A549 (cell line): ENCODE measurements around the gene IQSEC3. TPM values are rescaled to one million over a fixed set of nuclear protein-coding genes. Genes with fewer than 3 reads are reported as not detected.

Source experiments
- ATAC-seq, 2 experiments: fragments of 200-7000 bp in 1 of 2; fragments of >200 bp in 1 of 2; cut with Nextera tagmentation in 1 of 2; cut with Tn5 transposase in 1 of 2; 3 replicates each; pipeline versions ENCODE4 v1.8.0 to v1.9.1; 2018 to 2020; ENCODE audit warnings: mild to moderate bottlenecking in 1 of 2, moderate library complexity in 1 of 2
- CTCF ChIA-PET: fragments of 300-600 bp; sonication (Branson Sonifier 250); formaldehyde crosslinking; extraction: SDS; loops from one replicate; lab custom pipeline; 2021; ENCODE audit warnings: antibody characterized with exemption, inconsistent platforms; lab: Yijun Ruan, JAX
- POLR2A ChIA-PET: fragments of 350-600 bp; formaldehyde crosslinking; extraction: SDS; loops from one replicate; lab custom pipeline; 2021; ENCODE audit warnings: antibody characterized with exemption, inconsistent platforms; lab: Yijun Ruan, JAX
- DNase-seq, 2 experiments: peaks; one replicate each; pipeline versions ENCODE4 v3.0.0 to v3.0.0-alpha.2; 2011 to 2016; ENCODE audit warnings: low read depth in 1 of 2, low spot score in 1 of 2
- FAIRE-seq: peaks from 2 replicates; lab custom pipeline; 2011; peaks lifted over from hg19 to GRCh38; lab: Jason Lieb, UNC
- H3K27ac ChIP-seq, 2 experiments: fragments of >200 bp; sonication (Bioruptor Twin); formaldehyde crosslinking; 3 replicates each; pipeline ENCODE4 v1.5.1; 2016 to 2017
- H3K4me1 ChIP-seq: fragments of >200 bp; sonication (Bioruptor Twin); formaldehyde crosslinking; 3 replicates; pipeline ENCODE4 v1.6.1; 2016
- H3K4me2 ChIP-seq: fragments of >200 bp; sonication (Bioruptor Twin); formaldehyde crosslinking; 3 replicates; pipeline ENCODE4 v1.6.1; 2016
- H3K4me3 ChIP-seq: fragments of >200 bp; sonication (Bioruptor Twin); formaldehyde crosslinking; 3 replicates; pipeline ENCODE4 v1.5.1; 2016
- H3K9me3 ChIP-seq: fragments of >200 bp; sonication (Bioruptor Twin); formaldehyde crosslinking; 3 replicates; pipeline ENCODE4 v1.6.1; 2016
- BHLHE40 ChIP-seq: IDR thresholded peaks from 2 replicates; pipeline ENCODE4 v1.6.1; 2012; ENCODE audit warnings: low read depth, low read length, inconsistent platforms
- CEBPB ChIP-seq, 2 experiments: fragments of >200 bp in 1 of 2; sonication (Bioruptor Twin) in 1 of 2; formaldehyde crosslinking in 1 of 2; IDR thresholded peaks; 2 replicates each; pipeline ENCODE4 v1.6.1; 2012 to 2016
- CHD4 ChIP-seq: fragments of 200-600 bp; sonication (generic); IDR thresholded peaks from 2 replicates; pipeline ENCODE4 v1.6.1; 2016; ENCODE audit warnings: antibody characterized with exemption, mild to moderate bottlenecking, borderline replicate concordance
- FOSB ChIP-seq: fragments of 250-450 bp; sonication (Bioruptor Pico); IDR thresholded peaks from 2 replicates; pipeline ENCODE4 v1.5.0; 2020; ENCODE audit warnings: mild to moderate bottlenecking, moderate library complexity
- GATA3 ChIP-seq: IDR thresholded peaks from 2 replicates; pipeline ENCODE4 v1.6.1; 2012; ENCODE audit warnings: borderline replicate concordance
- HEYL ChIP-seq: fragments of 250-450 bp; sonication (Bioruptor Pico); IDR thresholded peaks from 2 replicates; pipeline ENCODE4 v1.8.0; 2021; ENCODE audit warnings: mild to moderate bottlenecking, moderate library complexity
- JUNB ChIP-seq: fragments of >200 bp; sonication (Bioruptor Twin); formaldehyde crosslinking; IDR thresholded peaks from 2 replicates; pipeline ENCODE4 v1.6.1; 2016
- KDM5A ChIP-seq: fragments of 200-600 bp; sonication (generic); IDR thresholded peaks from 2 replicates; pipeline ENCODE4 v1.6.1; 2016; ENCODE audit warnings: antibody characterized with exemption, mild to moderate bottlenecking
- MAFK ChIP-seq: fragments of 450-650 bp; IDR thresholded peaks from 2 replicates; pipeline ENCODE4 v1.6.1; 2014; ENCODE audit not compliant: partially characterized antibody
- MYC ChIP-seq: IDR thresholded peaks from 2 replicates; pipeline ENCODE4 v1.6.1; 2012; ENCODE audit warnings: mild to moderate bottlenecking, inconsistent platforms, low read length, improper control_type of control experiment, borderline replicate concordance
- PHF8 ChIP-seq: fragments of 200-600 bp; sonication (generic); IDR thresholded peaks from 2 replicates; pipeline ENCODE4 v1.6.1; 2016; ENCODE audit warnings: low read depth, mild to moderate bottlenecking, antibody characterized with exemption, moderate library complexity, borderline replicate concordance
- POLR2A ChIP-seq: IDR thresholded peaks from 2 replicates; pipeline ENCODE4 v1.6.1; 2012; ENCODE audit warnings: mild to moderate bottlenecking, low read length
- RAD21 ChIP-seq, 2 experiments: fragments of >200 bp in 1 of 2; sonication (Bioruptor Twin) in 1 of 2; formaldehyde crosslinking in 1 of 2; IDR thresholded peaks in 1 of 2; conservative IDR thresholded peaks in 1 of 2; 2 replicates in 1 of 2; 3 replicates in 1 of 2; pipeline ENCODE4 v1.6.1; 2012 to 2018; ENCODE audit warnings: inconsistent platforms in 1 of 2
- SMC3 ChIP-seq: fragments of >200 bp; sonication (Bioruptor Twin); formaldehyde crosslinking; IDR thresholded peaks from 3 replicates; pipeline ENCODE4 v1.6.1; 2018; ENCODE audit warnings: inconsistent platforms
- SREBF2 ChIP-seq: fragments of 450-650 bp; IDR thresholded peaks from 2 replicates; pipeline ENCODE4 v1.6.1; 2014; ENCODE audit warnings: mild to moderate bottlenecking, moderate library complexity
- TP53 ChIP-seq: fragments of 250-450 bp; sonication (Bioruptor Pico); IDR thresholded peaks from 2 replicates; pipeline ENCODE4 v1.5.0; 2021; ENCODE audit warnings: mild to moderate bottlenecking, moderate library complexity
- ZC3H11A ChIP-seq: fragments of 450-650 bp; IDR thresholded peaks from 2 replicates; pipeline ENCODE4 v1.6.1; 2014; ENCODE audit warnings: antibody characterized with exemption, mild to moderate bottlenecking
- ZFP36 ChIP-seq: fragments of 450-650 bp; IDR thresholded peaks from 2 replicates; pipeline ENCODE4 v1.6.1; 2014; ENCODE audit warnings: borderline replicate concordance; ENCODE audit not compliant: partially characterized antibody
- ZNF302 ChIP-seq: fragments of 250-450 bp; sonication (Bioruptor Pico); IDR thresholded peaks from 2 replicates; pipeline ENCODE4 v1.9.0; 2021; ENCODE audit warnings: inconsistent platforms, mild to moderate bottlenecking, moderate library complexity
- WGBS: methylation state at CpG from one replicate; pipeline ENCODE4 v1.1.6; 2017; ENCODE audit errors: missing lambda C conversion rate; 5-methylcytosine and 5-hydroxymethylcytosine counted together
- polyA plus RNA-seq, 4 experiments: library from polyadenylated mRNA; depleted of rRNA in 3 of 4; stranded (reverse); fragments of >200 nt; fragmentation: RNase III in 1 of 4; extraction: RNeasy Plus Mini Kit Qiagen cat#74134 plus additional on column Dnase treatment in 1 of 4; gene quantifications; 2 replicates in 3 of 4; 3 replicates in 1 of 4; pipeline ENCODE4 v1.2.3, GENCODE V29; 2011 to 2017
- TF ChIP-seq, protein P1 (sequence below): fragments of 450-650 bp; IDR thresholded peaks from 2 replicates; pipeline ENCODE4 v1.6.1; 2014; ENCODE audit warnings: antibody characterized with exemption
- TF ChIP-seq, protein P2 (sequence below): fragments of >200 bp; sonication (Bioruptor Twin); formaldehyde crosslinking; IDR thresholded peaks from 3 replicates; pipeline ENCODE4 v1.5.1; 2016
- TF ChIP-seq, protein P3 (sequence below): fragments of 200-600 bp; sonication (generic); IDR thresholded peaks from 2 replicates; pipeline ENCODE4 v1.6.1; 2016; ENCODE audit warnings: antibody characterized with exemption, mild to moderate bottlenecking, moderate library complexity
- TF ChIP-seq, protein P4 (sequence below): fragments of >200 bp; sonication (Bioruptor Twin); formaldehyde crosslinking; IDR thresholded peaks from 2 replicates; pipeline ENCODE4 v1.6.1; 2016

IQSEC3 gene
- polyA plus RNA-seq, 2 of the 4 experiments (the other 2 are of a cell fraction): not detected

DNA sequence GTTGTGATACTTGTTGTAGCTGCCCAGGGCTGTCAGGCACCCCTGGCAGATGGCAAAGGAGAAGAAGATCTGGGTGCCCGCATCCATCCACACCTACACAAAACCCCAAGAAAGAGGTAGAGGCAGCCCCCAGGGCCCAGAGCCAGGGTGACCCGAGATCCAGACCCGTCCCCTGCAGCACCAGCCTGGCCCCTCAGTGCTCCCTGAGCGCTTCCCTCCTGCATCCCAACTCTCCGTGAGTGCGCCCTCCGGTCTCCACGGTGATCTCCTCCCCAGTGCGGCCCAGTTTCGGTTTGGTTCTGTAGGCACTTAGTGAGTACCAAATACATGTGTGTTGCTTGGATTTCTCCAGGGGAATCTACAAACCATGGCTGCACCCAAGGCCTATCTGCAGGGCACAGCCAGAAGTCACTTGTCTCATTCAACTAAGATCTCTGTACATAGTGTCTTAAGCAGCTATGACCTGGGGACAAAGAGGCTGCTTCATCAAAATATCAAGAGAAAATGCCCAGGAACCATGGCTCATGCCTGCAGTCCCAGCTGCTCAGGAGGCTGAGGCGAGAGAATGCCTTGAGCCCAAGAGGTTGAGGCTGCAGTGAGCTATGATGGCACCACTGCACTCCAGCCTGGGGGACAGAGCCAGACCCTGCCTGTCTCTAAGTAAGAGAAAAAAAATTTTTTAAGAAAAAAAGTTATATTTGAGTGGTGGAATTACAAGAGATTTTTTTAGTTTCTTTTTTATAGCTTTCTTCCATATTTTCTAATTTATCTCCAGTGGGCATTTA, 131.5 kb downstream of the IQSEC3 start:
- FAIRE-seq: no peak
- no peak overlapping the region for H3K4me2 ChIP-seq
- no peak for DNase-seq
- H3K9me3 ChIP-seq: no peaks in the 10 kb centered on the region
- no peak overlapping the region for H3K27ac ChIP-seq
- peaks cover 7% of the 10 kb centered on the region; the same call in 2 of the 3 replicates for H3K4me1 ChIP-seq
- WGBS: 75% methylated on average over 10 of the region's 11 CpGs
- ChIA-PET CTCF (interaction anchor here (0.6 to 4.3 kb wide), 10 partner anchors 8 to 80 kb away, joined by 3 to 26 read pairs (median 3); no protein-coding TSS in a partner anchor), POLR2A (no interaction called here)
- no peak for ATAC-seq
- no peak for TF ChIP-seq ZNF302 (CRISPR knock-in tag)
- no peak for TF ChIP-seq BHLHE40
- no peak for TF ChIP-seq MAFK
- TF ChIP-seq, protein P1, sequence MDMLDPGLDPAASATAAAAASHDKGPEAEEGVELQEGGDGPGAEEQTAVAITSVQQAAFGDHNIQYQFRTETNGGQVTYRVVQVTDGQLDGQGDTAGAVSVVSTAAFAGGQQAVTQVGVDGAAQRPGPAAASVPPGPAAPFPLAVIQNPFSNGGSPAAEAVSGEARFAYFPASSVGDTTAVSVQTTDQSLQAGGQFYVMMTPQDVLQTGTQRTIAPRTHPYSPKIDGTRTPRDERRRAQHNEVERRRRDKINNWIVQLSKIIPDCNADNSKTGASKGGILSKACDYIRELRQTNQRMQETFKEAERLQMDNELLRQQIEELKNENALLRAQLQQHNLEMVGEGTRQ: no peak
- no peak for TF ChIP-seq POLR2A
- no peak for TF ChIP-seq KDM5A
- TF ChIP-seq MYC: no peak
- no peak for TF ChIP-seq TP53 (CRISPR knock-in tag)
- TF ChIP-seq, protein P2, sequence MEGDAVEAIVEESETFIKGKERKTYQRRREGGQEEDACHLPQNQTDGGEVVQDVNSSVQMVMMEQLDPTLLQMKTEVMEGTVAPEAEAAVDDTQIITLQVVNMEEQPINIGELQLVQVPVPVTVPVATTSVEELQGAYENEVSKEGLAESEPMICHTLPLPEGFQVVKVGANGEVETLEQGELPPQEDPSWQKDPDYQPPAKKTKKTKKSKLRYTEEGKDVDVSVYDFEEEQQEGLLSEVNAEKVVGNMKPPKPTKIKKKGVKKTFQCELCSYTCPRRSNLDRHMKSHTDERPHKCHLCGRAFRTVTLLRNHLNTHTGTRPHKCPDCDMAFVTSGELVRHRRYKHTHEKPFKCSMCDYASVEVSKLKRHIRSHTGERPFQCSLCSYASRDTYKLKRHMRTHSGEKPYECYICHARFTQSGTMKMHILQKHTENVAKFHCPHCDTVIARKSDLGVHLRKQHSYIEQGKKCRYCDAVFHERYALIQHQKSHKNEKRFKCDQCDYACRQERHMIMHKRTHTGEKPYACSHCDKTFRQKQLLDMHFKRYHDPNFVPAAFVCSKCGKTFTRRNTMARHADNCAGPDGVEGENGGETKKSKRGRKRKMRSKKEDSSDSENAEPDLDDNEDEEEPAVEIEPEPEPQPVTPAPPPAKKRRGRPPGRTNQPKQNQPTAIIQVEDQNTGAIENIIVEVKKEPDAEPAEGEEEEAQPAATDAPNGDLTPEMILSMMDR: no peak
- TF ChIP-seq SMC3: no peak
- TF ChIP-seq RAD21 (conservative IDR thresholded peaks at IDR 0.05 in 1 of 2, IDR thresholded peaks at IDR 0.05 in 1 of 2): no peak
- TF ChIP-seq GATA3: no peak
- TF ChIP-seq CEBPB (IDR thresholded peaks at IDR 0.05): no peak
- no peak for TF ChIP-seq FOSB (CRISPR knock-in tag)
- TF ChIP-seq HEYL (CRISPR knock-in tag): no peak
- H3K4me3 ChIP-seq: no peak overlapping the region

DNA sequence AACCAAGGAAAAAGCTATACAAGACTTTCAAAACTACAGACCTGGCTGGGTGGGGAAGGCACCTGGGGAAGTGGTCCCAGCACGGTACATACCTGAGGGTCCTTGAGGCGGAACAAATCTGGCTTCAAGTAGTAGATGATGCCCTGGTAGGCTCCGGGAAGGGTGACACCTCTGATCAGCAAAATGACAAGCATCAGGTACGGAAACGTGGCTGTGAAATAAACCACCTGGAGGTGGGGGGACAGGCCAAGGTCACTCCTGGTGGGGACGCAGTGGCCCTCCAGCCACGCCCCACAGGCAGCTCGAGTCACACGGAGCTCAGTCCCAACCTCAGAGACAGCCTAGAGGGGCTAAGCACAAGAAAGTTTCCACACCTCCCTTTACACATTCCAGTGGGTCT, 132.1 kb downstream of the IQSEC3 start:
- POLR2A ChIA-PET: no interaction called here
- WGBS: 59% methylated on average over 9 of the region's 9 CpGs
- peaks cover 7% of the 10 kb centered on the region; the same call in 2 of the 3 replicates for H3K4me1 ChIP-seq

DNA sequence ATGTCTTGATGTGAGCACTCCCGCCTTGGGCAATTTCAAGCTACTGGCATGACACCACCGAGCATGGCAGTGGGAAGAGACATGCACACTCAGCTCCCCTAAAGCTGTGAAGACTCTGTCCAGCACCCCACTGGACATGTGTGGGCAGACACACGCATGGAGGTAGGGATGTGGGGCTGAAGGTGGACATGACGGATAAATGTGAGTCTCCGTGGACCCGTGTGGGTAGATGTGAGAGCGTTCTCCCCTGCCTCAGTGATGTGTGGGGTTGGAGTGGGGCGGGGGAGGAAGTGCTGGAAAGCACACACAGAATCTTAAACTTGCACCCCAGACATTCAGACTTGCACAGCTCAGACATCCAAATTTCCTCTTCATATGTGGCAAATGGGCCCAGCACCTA, 134.8 kb downstream of the IQSEC3 start:
- DNase-seq (no peak), FAIRE-seq (no peak), ATAC-seq (no peak)
- WGBS: 65% methylated on average over 8 of the region's 8 CpGs
- no peak overlapping the region for H3K4me3 ChIP-seq
- TF ChIP-seq SREBF2 (no peak), CHD4 (no peak), CEBPB (IDR thresholded peaks at IDR 0.05) (no peak), ZFP36 (no peak), ZNF302 (CRISPR knock-in tag) (no peak), PHF8 (no peak)
- TF ChIP-seq, protein P3, sequence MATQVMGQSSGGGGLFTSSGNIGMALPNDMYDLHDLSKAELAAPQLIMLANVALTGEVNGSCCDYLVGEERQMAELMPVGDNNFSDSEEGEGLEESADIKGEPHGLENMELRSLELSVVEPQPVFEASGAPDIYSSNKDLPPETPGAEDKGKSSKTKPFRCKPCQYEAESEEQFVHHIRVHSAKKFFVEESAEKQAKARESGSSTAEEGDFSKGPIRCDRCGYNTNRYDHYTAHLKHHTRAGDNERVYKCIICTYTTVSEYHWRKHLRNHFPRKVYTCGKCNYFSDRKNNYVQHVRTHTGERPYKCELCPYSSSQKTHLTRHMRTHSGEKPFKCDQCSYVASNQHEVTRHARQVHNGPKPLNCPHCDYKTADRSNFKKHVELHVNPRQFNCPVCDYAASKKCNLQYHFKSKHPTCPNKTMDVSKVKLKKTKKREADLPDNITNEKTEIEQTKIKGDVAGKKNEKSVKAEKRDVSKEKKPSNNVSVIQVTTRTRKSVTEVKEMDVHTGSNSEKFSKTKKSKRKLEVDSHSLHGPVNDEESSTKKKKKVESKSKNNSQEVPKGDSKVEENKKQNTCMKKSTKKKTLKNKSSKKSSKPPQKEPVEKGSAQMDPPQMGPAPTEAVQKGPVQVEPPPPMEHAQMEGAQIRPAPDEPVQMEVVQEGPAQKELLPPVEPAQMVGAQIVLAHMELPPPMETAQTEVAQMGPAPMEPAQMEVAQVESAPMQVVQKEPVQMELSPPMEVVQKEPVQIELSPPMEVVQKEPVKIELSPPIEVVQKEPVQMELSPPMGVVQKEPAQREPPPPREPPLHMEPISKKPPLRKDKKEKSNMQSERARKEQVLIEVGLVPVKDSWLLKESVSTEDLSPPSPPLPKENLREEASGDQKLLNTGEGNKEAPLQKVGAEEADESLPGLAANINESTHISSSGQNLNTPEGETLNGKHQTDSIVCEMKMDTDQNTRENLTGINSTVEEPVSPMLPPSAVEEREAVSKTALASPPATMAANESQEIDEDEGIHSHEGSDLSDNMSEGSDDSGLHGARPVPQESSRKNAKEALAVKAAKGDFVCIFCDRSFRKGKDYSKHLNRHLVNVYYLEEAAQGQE: peak; percentile 21; the same call in 1 of the 2 replicates
- TF ChIP-seq, protein P2: no peak
- POLR2A ChIA-PET: no interaction called here
- no peaks in the 10 kb centered on the region for H3K9me3 ChIP-seq
- peaks cover 10% of the 10 kb centered on the region; the same call in 2 of the 3 replicates for H3K4me1 ChIP-seq
- H3K4me2 ChIP-seq: no peak overlapping the region
- no peak overlapping the region for H3K27ac ChIP-seq
- CTCF ChIA-PET: interaction anchor here (1.6 to 4.3 kb wide), 4 partner anchors 11 to 18 kb away, joined by 5 to 26 read pairs (median 6); partner anchors contain the start of gene SLC6A12

More for the DNA sequence above, 132.1 kb downstream of the IQSEC3 start:
- no peak for TF ChIP-seq JUNB
- no peak for TF ChIP-seq ZC3H11A
- TF ChIP-seq, protein P4, sequence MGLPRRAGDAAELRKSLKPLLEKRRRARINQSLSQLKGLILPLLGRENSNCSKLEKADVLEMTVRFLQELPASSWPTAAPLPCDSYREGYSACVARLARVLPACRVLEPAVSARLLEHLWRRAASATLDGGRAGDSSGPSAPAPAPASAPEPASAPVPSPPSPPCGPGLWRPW: no peak
- TF ChIP-seq, all 56 proteins: peak for 0
- no peaks in the 10 kb centered on the region for H3K9me3 ChIP-seq
- CTCF ChIA-PET: interaction anchor here (0.6 to 4.3 kb wide), 10 partner anchors 8 to 81 kb away, joined by 3 to 26 read pairs (median 3); no protein-coding TSS in a partner anchor
- ATAC-seq (no peak), DNase-seq (no peak), FAIRE-seq (no peak)
- no peak overlapping the region for H3K27ac ChIP-seq
- H3K4me3 ChIP-seq: no peak overlapping the region
- H3K4me2 ChIP-seq: no peak overlapping the region; the same call in 1 of the 3 replicates
